Left lung (tissue), 10 donors: ENCODE measurements around the gene ITIH5. TPM values are rescaled to one million over a fixed set of nuclear protein-coding genes. Genes with fewer than 3 reads are reported as not detected.

Experiments
- ATAC-seq: fragments of 200-7000 bp; cut with Tn5 transposase; one replicate; pipeline ENCODE4 v1.9.1; 2020; ENCODE audit warnings: moderate library complexity
- DNase-seq, 4 donors: peaks; one replicate each; pipeline ENCODE4 v3.0.0-alpha.2; 2013 to 2020
- H3K27ac ChIP-seq, 2 donors: fragments of 200-600 bp; sonication (generic) in 1 of 2; one replicate each; pipeline versions ENCODE4 v1.5.0 to v1.8.0; 2020 to 2021
- H3K27me3 ChIP-seq, 2 donors: fragments of 200-600 bp; sonication (generic) in 1 of 2; one replicate each; pipeline versions ENCODE4 v1.5.0 to v1.8.0; 2020 to 2021
- H3K36me3 ChIP-seq, 2 donors: fragments of 200-600 bp; sonication (generic) in 1 of 2; one replicate each; pipeline versions ENCODE4 v1.5.0 to v1.8.0; 2020 to 2021
- H3K4me1 ChIP-seq, 2 donors: fragments of 200-600 bp; one replicate each; pipeline ENCODE4 v1.8.0; 2021
- H3K4me3 ChIP-seq, 2 donors: fragments of 200-600 bp; sonication (generic) in 1 of 2; one replicate each; pipeline versions ENCODE4 v1.5.0 to v1.8.0; 2020 to 2021; ENCODE audit warnings: mild to moderate bottlenecking in 1 of 2
- H3K9me3 ChIP-seq, 2 donors: fragments of 200-600 bp; sonication (generic) in 1 of 2; one replicate each; pipeline versions ENCODE4 v1.5.0 to v1.8.0; 2020 to 2021
- CTCF ChIP-seq, 2 donors: fragments of 200-600 bp; sonication (generic) in 1 of 2; IDR thresholded peaks; one replicate each; pipeline versions ENCODE4 v1.5.0 to v1.8.0; 2021; ENCODE audit warnings: antibody characterized with exemption in 2 of 2
- intact Hi-C, 2 donors: fragments of 100-400 bp; cut with DNase I; formaldehyde crosslinking; loops; one replicate each; pipeline versions ENCODE4 v1.11.2 to v1.14.2; 2022
- polyA plus RNA-seq, 6 donors: library from polyadenylated mRNA; unstranded; fragments of 120-200 nt; gene quantifications; one replicate each; pipeline ENCODE4 v1.2.1, GENCODE V29; 2013; ENCODE audit not compliant: insufficient read length in 6 of 6
- total RNA-seq, 2 donors: library from RNA; stranded (reverse); fragmentation: NEBNext Ultra II Directional; extraction: Animal tissue kit (Norgen Biotek cat#: 25700); gene quantifications; one replicate each; pipeline ENCODE4 v1.2.1, GENCODE V29; 2021
- donor health status: DM: no; HTN: yes; CAD: no.
- donor health status: DM: no; HTN: no; CAD: no.

Gene ITIH5
- total and polyA plus RNA-seq, 8 donors = 7.0 to 40.7 (median 29.9) TPM

- intact Hi-C loops = no loop called here
- peak; percentile 35 for ATAC-seq
Measured at GRCh38 chr10:7704071-7705016, 37.6 kb upstream of the ITIH5 start.

GRCh38 chr10:7703140-7703539, 36.4 kb upstream of the ITIH5 start, which contains the start of gene ITIH2:
Gene ITIH2 (plus strand): TSS chr10:7703316. CDS start chr10:7703435, 119 bp downstream.
- no peak within 1 kb of the TSS for H3K4me3 ChIP-seq
- intact Hi-C loops = no loop called here
- H3K9me3 ChIP-seq = no peaks in the 10 kb centered on the region
- H3K27me3 ChIP-seq = peaks cover 0 to 44% of the 10 kb centered on the region in 2 donors
- H3K36me3 ChIP-seq = no peaks in the 10 kb centered on the region
- H3K4me1 ChIP-seq = no peaks in the 10 kb centered on the region
- DNase-seq = no peak
- ATAC-seq = no peak
- TF ChIP-seq CTCF (IDR thresholded peaks at IDR 0.05) = no peak
- no peak within 1 kb of the TSS for H3K27ac ChIP-seq

More at GRCh38 chr10:7704071-7705016, 37.6 kb upstream of the ITIH5 start:
- DNase-seq = no peak
- Histone ChIP-seq H3K4me1 (no peaks in the 10 kb centered on the region), H3K36me3 (no peaks in the 10 kb centered on the region), H3K9me3 (no peaks in the 10 kb centered on the region), H3K4me3 (no peak overlapping the region), H3K27ac (no peak overlapping the region), H3K27me3 (peaks cover 0 to 44% of the 10 kb centered on the region in 2 donors)
- TF ChIP-seq CTCF (IDR thresholded peaks at IDR 0.05) = no peak

- peaks cover 0 to 40% of the 10 kb centered on the region in 2 donors for H3K27me3 ChIP-seq
- H3K27ac ChIP-seq = no peak overlapping the region
Measured at GRCh38 chr10:7702288-7702812, 35.6 kb upstream of the ITIH5 start.

GRCh38 chr10:7701158-7701742, 34.5 kb upstream of the ITIH5 start:
- peaks cover 0 to 31% of the 10 kb centered on the region in 2 donors for H3K27me3 ChIP-seq
- no peak for ATAC-seq
- no peak for TF ChIP-seq CTCF (IDR thresholded peaks at IDR 0.05)
- no peaks in the 10 kb centered on the region for H3K4me1 ChIP-seq
- no peak overlapping the region for H3K4me3 ChIP-seq
- intact Hi-C loops = no loop called here
- no peaks in the 10 kb centered on the region for H3K9me3 ChIP-seq
- no peak overlapping the region for H3K27ac ChIP-seq
- no peak for DNase-seq
- H3K36me3 ChIP-seq = no peaks in the 10 kb centered on the region

More at GRCh38 chr10:7702288-7702812, 35.6 kb upstream of the ITIH5 start:
- Histone ChIP-seq H3K4me1 (no peaks in the 10 kb centered on the region), H3K9me3 (no peaks in the 10 kb centered on the region), H3K36me3 (no peaks in the 10 kb centered on the region), H3K4me3 (no peak overlapping the region)
- ATAC-seq (no peak), DNase-seq (no peak)
- intact Hi-C loops = no loop called here
- TF ChIP-seq CTCF (IDR thresholded peaks at IDR 0.05) = no peak
